CD14-positive monocyte (primary cell): ENCODE measurements around the gene CCDC88C. TPM values are rescaled to one million over a fixed set of nuclear protein-coding genes. Genes with fewer than 3 reads are reported as not detected.

ENCODE experiments used
- DNase-seq, 3 donors: peaks; one replicate each; pipeline ENCODE4 v3.0.0-alpha.2; 2011 to 2022
- H2AFZ ChIP-seq: 2 replicates; pipeline ENCODE4 v1.6.0; 2012; ENCODE audit warnings: mild to moderate bottlenecking, low read depth, low read length, inconsistent platforms; ENCODE audit not compliant: insufficient read depth, poor library complexity, severe bottlenecking
- H3K27ac ChIP-seq, 2 donors: 1 replicate in 1 of 2; 2 replicates in 1 of 2; pipeline ENCODE4 v1.5.1; 2012 to 2013; ENCODE audit warnings: low read length in 2 of 2, control low read depth in 1 of 2, inconsistent platforms in 1 of 2, low read depth in 1 of 2, mild to moderate bottlenecking in 1 of 2
- H3K27me3 ChIP-seq, 2 donors: one replicate each; pipeline versions ENCODE4 v1.6.0 to v1.6.1; 2011 to 2013; ENCODE audit warnings: low read length in 2 of 2; ENCODE audit not compliant: control insufficient read depth in 2 of 2, insufficient read depth in 2 of 2
- H3K36me3 ChIP-seq, 2 donors: replicated peaks in 1 of 2; 1 replicate in 1 of 2; 2 replicates in 1 of 2; pipeline versions ENCODE4 v1.5.1 to v1.6.1; 2012 to 2013; ENCODE audit warnings: low read length in 2 of 2, control low read depth in 1 of 2, inconsistent platforms in 1 of 2, mild to moderate bottlenecking in 1 of 2; ENCODE audit not compliant: insufficient read depth in 2 of 2, control insufficient read depth in 1 of 2
- H3K4me1 ChIP-seq, 2 donors: 1 replicate in 1 of 2; 2 replicates in 1 of 2; pipeline versions ENCODE4 v1.5.1 to v1.6.1; 2012 to 2013; ENCODE audit warnings: low read length in 2 of 2, control low read depth in 1 of 2, inconsistent platforms in 1 of 2, mild to moderate bottlenecking in 1 of 2, moderate library complexity in 1 of 2; ENCODE audit not compliant: insufficient read depth in 2 of 2, control insufficient read depth in 1 of 2
- H3K4me2 ChIP-seq: replicated peaks from 2 replicates; pipeline ENCODE3; 2012; ENCODE audit warnings: low read length, moderate library complexity, mild to moderate bottlenecking; ENCODE audit not compliant: poor library complexity, severe bottlenecking; ENCODE audit errors: extremely low read depth
- H3K4me3 ChIP-seq, 3 experiments: fragments of 200-600 bp in 1 of 3; sonication (generic) in 1 of 3; replicated peaks in 1 of 3; 1 replicate in 2 of 3; 2 replicates in 1 of 3; pipeline ENCODE4 v1.5.1; 2011 to 2013; ENCODE audit warnings: low read length in 3 of 3, mild to moderate bottlenecking in 3 of 3, control low read depth in 2 of 3, low read depth in 2 of 3, inconsistent platforms in 1 of 3, moderate library complexity in 1 of 3
- H3K79me2 ChIP-seq: 2 replicates; pipeline ENCODE4 v1.6.0; 2012; ENCODE audit warnings: mild to moderate bottlenecking, control low read depth, inconsistent platforms, low read length, moderate library complexity; ENCODE audit not compliant: insufficient read depth
- H3K9ac ChIP-seq: 2 replicates; pipeline ENCODE4 v1.6.0; 2017; ENCODE audit warnings: low read length, mild to moderate bottlenecking; ENCODE audit not compliant: insufficient read depth, poor library complexity, severe bottlenecking
- H3K9me3 ChIP-seq, 2 donors: replicated peaks in 1 of 2; 1 replicate in 1 of 2; 2 replicates in 1 of 2; pipeline versions ENCODE4 v1.5.1 to v1.6.1; 2012 to 2013; ENCODE audit warnings: low read length in 2 of 2, control low read depth in 1 of 2; ENCODE audit not compliant: control insufficient read depth in 1 of 2, insufficient read depth in 1 of 2
- H4K20me1 ChIP-seq: 2 replicates; pipeline ENCODE4 v1.6.0; 2012; ENCODE audit warnings: mild to moderate bottlenecking, low read length, control low read depth, moderate library complexity; ENCODE audit not compliant: insufficient read depth
- H3K27ac Mint-ChIP-seq, 7 donors: one replicate each; pipeline ENCODE4 v1.8.0; 2020; ENCODE audit warnings: mild to moderate bottlenecking in 7 of 7, mixed read lengths in 7 of 7, moderate library complexity in 6 of 7, inconsistent platforms in 2 of 7
- H3K27me3 Mint-ChIP-seq, 3 donors: one replicate each; pipeline ENCODE4 v1.8.0; 2021 to 2022; ENCODE audit warnings: low read depth in 3 of 3, mild to moderate bottlenecking in 3 of 3, mixed read lengths in 3 of 3, moderate library complexity in 3 of 3, inconsistent platforms in 1 of 3
- H3K36me3 Mint-ChIP-seq, 2 donors: one replicate each; pipeline ENCODE4 v1.8.0; 2020; ENCODE audit warnings: mixed read lengths in 2 of 2, inconsistent platforms in 1 of 2, mild to moderate bottlenecking in 1 of 2
- H3K4me1 Mint-ChIP-seq: one replicate; pipeline ENCODE4 v1.8.0; 2020; ENCODE audit warnings: mild to moderate bottlenecking, mixed read lengths
- H3K4me3 Mint-ChIP-seq, 2 donors: one replicate each; pipeline ENCODE4 v1.8.0; 2020; ENCODE audit warnings: mild to moderate bottlenecking in 2 of 2, mixed read lengths in 2 of 2, moderate library complexity in 1 of 2
- H3K9me3 Mint-ChIP-seq, 7 donors: one replicate each; pipeline ENCODE4 v1.8.0; 2020 to 2022; ENCODE audit warnings: mixed read lengths in 7 of 7, mild to moderate bottlenecking in 6 of 7, moderate library complexity in 6 of 7, inconsistent platforms in 2 of 7
- CTCF ChIP-seq: fragments of 200-600 bp; IDR thresholded peaks from one replicate; pipeline ENCODE4 v1.8.0; 2022; ENCODE audit warnings: antibody characterized with exemption, mild to moderate bottlenecking
- WGBS: methylation state at CpG from one replicate; pipeline ENCODE4 v1.1.5; 2013; ENCODE audit warnings: missing lambda C conversion rate; ENCODE audit not compliant: insufficient coverage; 5-methylcytosine and 5-hydroxymethylcytosine counted together
- intact Hi-C, 2 donors: fragments of 100-400 bp; cut with micrococcal nuclease; formaldehyde crosslinking; loops; one replicate each; pipeline versions ENCODE4 v1.15.0 to v1.15.1; 2023
- polyA plus RNA-seq, 3 donors: library from polyadenylated mRNA; depleted of rRNA in 1 of 3; unstranded in 2 of 3; stranded (reverse) in 1 of 3; fragments of 300-500 nt in 2 of 3; fragments of >200 nt in 1 of 3; fragmentation: Illumina TruSeq in 2 of 3; gene quantifications; 1 replicate in 2 of 3; 2 replicates in 1 of 3; pipeline ENCODE4 v1.2.3, GENCODE V29; 2012 to 2021

The CCDC88C gene
- polyA plus RNA-seq, 3 donors: 11.6 to 69.7 (median 12.3) TPM

- H3K79me2 ChIP-seq: peaks cover 100% of the 10 kb centered on the region
- peaks cover 48 to 66% of the 10 kb centered on the region in 2 donors for H3K36me3 ChIP-seq
- DNase-seq: no peak
- peaks cover 77% of the 10 kb centered on the region for H3K4me1 Mint-ChIP-seq
- no peaks in the 10 kb centered on the region for H3K27me3 Mint-ChIP-seq
- peaks cover 58% of the 10 kb centered on the region for H4K20me1 ChIP-seq
- H3K27ac ChIP-seq: peak overlapping the region in 1 of 2 donors; percentile 22
- WGBS: 90% methylated on average over 10 of the region's 14 CpGs
- peaks cover 47 to 62% of the 10 kb centered on the region in 2 donors for H3K4me1 ChIP-seq
- no peaks in the 10 kb centered on the region for H3K9me3 ChIP-seq
- H3K36me3 Mint-ChIP-seq: peaks cover 76 to 80% of the 10 kb centered on the region in 2 donors
- no peaks in the 10 kb centered on the region for H3K9me3 Mint-ChIP-seq
- no peak overlapping the region for H3K4me3 Mint-ChIP-seq
- no peak overlapping the region for H2AFZ ChIP-seq
- H3K4me3 ChIP-seq: no peak overlapping the region
- intact Hi-C loops: no loop called here
- H3K4me2 ChIP-seq: no peak overlapping the region
- H3K9ac ChIP-seq: no peak overlapping the region
- peak overlapping the region in 3 of 7 donors; percentile 48 to 58 (median 50) for H3K27ac Mint-ChIP-seq
- TF ChIP-seq CTCF: no peak
- H3K27me3 ChIP-seq: no peaks in the 10 kb centered on the region
These were observed 63.3 kb downstream of the CCDC88C start for GRCh38 chr14:91354221-91354916.

- peaks cover 81% of the 10 kb centered on the region for H3K4me1 Mint-ChIP-seq
- H3K4me2 ChIP-seq: no peak overlapping the region
- no peak overlapping the region for H3K4me3 ChIP-seq
- no peak for TF ChIP-seq CTCF
- WGBS: 91% methylated on average over 14 of the region's 17 CpGs
- H3K36me3 ChIP-seq: peaks cover 38 to 53% of the 10 kb centered on the region in 2 donors
- H3K9me3 ChIP-seq: no peaks in the 10 kb centered on the region
- no peak overlapping the region for H3K9ac ChIP-seq
- H4K20me1 ChIP-seq: peaks cover 72% of the 10 kb centered on the region
- H3K9me3 Mint-ChIP-seq: peaks cover 0 to under 1% (median 0%) of the 10 kb centered on the region in 7 donors
- H3K27ac ChIP-seq: peak overlapping the region in 1 of 2 donors; percentile 18
- intact Hi-C loops: no loop called here
- H3K4me1 ChIP-seq: peaks cover 49 to 61% of the 10 kb centered on the region in 2 donors
- no peaks in the 10 kb centered on the region for H3K27me3 ChIP-seq
- H3K4me3 Mint-ChIP-seq: no peak overlapping the region
- no peaks in the 10 kb centered on the region for H3K27me3 Mint-ChIP-seq
- no peak for DNase-seq
- no peak overlapping the region for H2AFZ ChIP-seq
- peaks cover 65 to 67% of the 10 kb centered on the region in 2 donors for H3K36me3 Mint-ChIP-seq
- peak overlapping the region in 5 of 7 donors; percentile 10 to 73 (median 50) for H3K27ac Mint-ChIP-seq
- peaks cover 99% of the 10 kb centered on the region for H3K79me2 ChIP-seq
These were observed 64.6 kb downstream of the CCDC88C start for GRCh38 chr14:91352728-91353692.
